K562 (cell line): Measurements from ENCODE around the gene RXRB. TPM values are rescaled to one million over a fixed set of nuclear protein-coding genes. Genes with fewer than 3 reads are reported as not detected.

Experiments used
- CHD1 ChIP-seq: fragments of 200-600 bp; sonication (generic); IDR thresholded peaks from one replicate; pipeline ENCODE4 v1.6.1; 2012; ENCODE audit warnings: mild to moderate bottlenecking, moderate library complexity, low read length, inconsistent platforms
- CREB3 ChIP-seq: fragments of 450-650 bp; conservative IDR thresholded peaks from 2 replicates; pipeline ENCODE4 v1.6.1; 2016; ENCODE audit warnings: missing genetic modification characterization, low read depth, mild to moderate bottlenecking, missing compliant biosample characterization, moderate library complexity
- EHMT2 ChIP-seq: fragments of 450-650 bp; IDR thresholded peaks from 2 replicates; pipeline ENCODE4 v1.6.1; 2018; ENCODE audit warnings: antibody characterized with exemption
- HDAC1 ChIP-seq, 2 experiments: fragments of 450-650 bp; IDR thresholded peaks; 2 replicates each; pipeline ENCODE4 v1.6.1; 2016 to 2017; ENCODE audit warnings: inconsistent platforms in 1 of 2, mild to moderate bottlenecking in 1 of 2, moderate library complexity in 1 of 2
- NBN ChIP-seq: fragments of 450-650 bp; IDR thresholded peaks from 2 replicates; pipeline ENCODE4 v1.6.1; 2016; ENCODE audit warnings: low read depth, mild to moderate bottlenecking
- RBM17 ChIP-seq: fragments of 200-400 bp; formaldehyde crosslinking; IDR thresholded peaks from 2 replicates; pipeline ENCODE4 v1.6.1; 2017; ENCODE audit warnings: low read depth, mild to moderate bottlenecking, low read length, borderline replicate concordance
- REST ChIP-seq, 2 experiments: fragments of 450-650 bp; formaldehyde crosslinking in 1 of 2; IDR thresholded peaks; 2 replicates each; pipeline versions ENCODE4 v1.4.0 to v1.6.1; 2014 to 2020; ENCODE audit warnings: mild to moderate bottlenecking in 2 of 2, borderline replicate concordance in 1 of 2, low read depth in 1 of 2
- SMARCA5 ChIP-seq: fragments of 450-650 bp; IDR thresholded peaks from 2 replicates; pipeline ENCODE4 v1.6.1; 2016
- SRSF3 ChIP-seq: fragments of 200-400 bp; formaldehyde crosslinking; IDR thresholded peaks from 2 replicates; pipeline ENCODE4 v1.6.1; 2016; ENCODE audit warnings: mild to moderate bottlenecking, low read length, moderate library complexity; ENCODE audit not compliant: insufficient read depth
- SRSF9 ChIP-seq: fragments of 200-400 bp; formaldehyde crosslinking; IDR thresholded peaks from 2 replicates; pipeline ENCODE4 v1.6.1; 2017; ENCODE audit warnings: low read depth, low read length, borderline replicate concordance
- TFAP4 ChIP-seq: sonication (generic); formaldehyde crosslinking; IDR thresholded peaks from 2 replicates; pipeline ENCODE4 v1.8.0; 2022; ENCODE audit warnings: missing genetic modification reagents, mild to moderate bottlenecking, moderate library complexity, borderline replicate concordance
- TRIM25 ChIP-seq: fragments of 450-650 bp; IDR thresholded peaks from 2 replicates; pipeline ENCODE4 v1.7.0; 2016; ENCODE audit warnings: borderline replicate concordance
- ZBTB7A ChIP-seq: IDR thresholded peaks from 2 replicates; pipeline ENCODE4 v1.6.1; 2011; ENCODE audit warnings: low read depth, mild to moderate bottlenecking, low read length, moderate library complexity, borderline replicate concordance; ENCODE audit not compliant: control insufficient read depth
- ZFX ChIP-seq: sonication (generic); formaldehyde crosslinking; IDR thresholded peaks from 2 replicates; pipeline ENCODE4 v1.8.0; 2022; ENCODE audit warnings: mild to moderate bottlenecking, missing genetic modification reagents, moderate library complexity
- ZNF239 ChIP-seq: fragments of 250-450 bp; sonication (Bioruptor Pico); IDR thresholded peaks from 2 replicates; pipeline ENCODE4 v1.4.0; 2020; ENCODE audit warnings: mild to moderate bottlenecking
- ZZZ3 ChIP-seq: fragments of 450-650 bp; IDR thresholded peaks from 2 replicates; pipeline ENCODE4 v1.6.1; 2016; ENCODE audit warnings: antibody characterized with exemption, mild to moderate bottlenecking, moderate library complexity
- polyA plus RNA-seq, 8 experiments: library from polyadenylated mRNA; depleted of rRNA in 4 of 8; stranded (reverse) in 5 of 8; unstranded in 3 of 8; fragments of >200 nt; fragmentation: Nextera tagmentation in 2 of 8; fragmentation: Illumina TruSeq in 1 of 8; extraction: Ambion mirVana in 2 of 8; extraction: Trizol in 1 of 8; gene quantifications; 2 replicates each; pipeline versions ENCODE4 v1.2.1 to v1.2.3, GENCODE V29; 2011 to 2014; ENCODE audit warnings: inconsistent platforms in 1 of 8, missing spikeins in 1 of 8
- total RNA-seq, 7 experiments: library from RNA; depleted of rRNA in 6 of 7; stranded (reverse); fragments of >200 nt in 6 of 7; fragmentation: Illumina TruSeq in 2 of 7; extraction: Trizol in 2 of 7; gene quantifications; 2 replicates each; pipeline versions ENCODE4 v1.2.1 to v1.2.3, GENCODE V29; 2011 to 2021; ENCODE audit warnings: low replicate concordance in 1 of 7

The RXRB gene
- total and polyA plus RNA-seq, 9 of the 15 experiments (the other 6 are each of a cell fraction or from before 2014, with no cell fraction given), result 0.76 to 35.5 (median 18.4) TPM

- TF ChIP-seq NBN (peak; percentile 39; the same call in 1 of the 2 replicates), ZBTB7A (0 out of 2 replicates have a peak, but pooled peaks have one; percentile 55), CREB3 (tag) (0 out of 2 replicates have a peak, but pooled peaks have one; percentile 18), SRSF9 (no peak), ZNF239 (no peak), CHD1 (peak; percentile 34), TFAP4 (CRISPR knock-in tag) (0 out of 2 replicates have a peak, but pooled peaks have one; percentile 28), ZZZ3 (0 out of 2 replicates have a peak, but pooled peaks have one; percentile 30), TRIM25 (0 out of 2 replicates have a peak, but pooled peaks have one; percentile 43), REST (IDR thresholded peaks at IDR 0.05; ENCODE audit: borderline replicate concordance) (peak; percentile 21; the same call in 1 of the 2 replicates), REST (CRISPR knock-in tag; IDR thresholded peaks at IDR 0.05; ENCODE audit: low read depth) (no peak), HDAC1 (IDR thresholded peaks at IDR 0.05) (peak in 1 of 2 experiments; percentile 55; a peak in 1 of 4 replicates), SMARCA5 (0 out of 2 replicates have a peak, but pooled peaks have one; percentile 13), SRSF3 (peak; percentile 15; the same call in 1 of the 2 replicates), EHMT2 (peak; percentile 57; the same call in 1 of the 2 replicates), RBM17 (no peak), ZFX (CRISPR knock-in tag) (peak; percentile 31)
Observed at GRCh38 chr6:33201147-33201545, 681 bp upstream of the RXRB start (continued).
